Endothelial cell (in vitro differentiated cells): ENCODE data around the gene QSER1. TPM values are rescaled to one million over a fixed set of nuclear protein-coding genes. Genes with fewer than 3 reads are reported as not detected.
A peak's percentile ranks its signal among the peaks of the same experiment; 100 is the strongest.

ENCODE experiments used
- DNase-seq: peaks from one replicate; pipeline ENCODE4 v3.0.0; 2021; ENCODE audit warnings: low spot score
- H3K27ac Mint-ChIP-seq: one replicate; pipeline ENCODE4 v1.8.0; 2021; ENCODE audit warnings: mixed read lengths, inconsistent platforms; ENCODE audit not compliant: unreplicated experiment
- H3K27me3 Mint-ChIP-seq: one replicate; pipeline ENCODE4 v1.8.0; 2021; ENCODE audit warnings: mild to moderate bottlenecking, moderate library complexity, mixed read lengths, inconsistent platforms; ENCODE audit not compliant: unreplicated experiment
- H3K36me3 Mint-ChIP-seq: one replicate; pipeline ENCODE4 v1.8.0; 2021; ENCODE audit warnings: mild to moderate bottlenecking, low read depth, mixed read lengths, inconsistent platforms; ENCODE audit not compliant: unreplicated experiment
- H3K4me1 Mint-ChIP-seq: one replicate; pipeline ENCODE4 v1.8.0; 2021; ENCODE audit warnings: mild to moderate bottlenecking, mixed read lengths, inconsistent platforms; ENCODE audit not compliant: unreplicated experiment
- H3K4me3 Mint-ChIP-seq: one replicate; pipeline ENCODE4 v1.8.0; 2021; ENCODE audit warnings: mild to moderate bottlenecking, mixed read lengths, inconsistent platforms; ENCODE audit not compliant: unreplicated experiment
- H3K9me3 Mint-ChIP-seq: one replicate; pipeline ENCODE4 v1.8.0; 2021; ENCODE audit warnings: mixed read lengths, inconsistent platforms; ENCODE audit not compliant: unreplicated experiment
- total RNA-seq: library from RNA; stranded (reverse); fragmentation: NEBNext Ultra II Directional; extraction: Animal tissue kit (Norgen Biotek cat#: 25700); gene quantifications from one replicate; pipeline ENCODE4 v1.2.1, GENCODE V29; 2021; ENCODE audit not compliant: unreplicated experiment
- TF ChIP-seq, protein P1 (sequence below): fragments of 200-600 bp; sonication (generic); IDR thresholded peaks from one replicate; pipeline ENCODE4 v1.5.0; 2021; ENCODE audit warnings: antibody characterized with exemption; ENCODE audit not compliant: unreplicated experiment

QSER1 gene
- total RNA-seq, 1 donor from 2014 or later, result 57.4 TPM

DNA sequence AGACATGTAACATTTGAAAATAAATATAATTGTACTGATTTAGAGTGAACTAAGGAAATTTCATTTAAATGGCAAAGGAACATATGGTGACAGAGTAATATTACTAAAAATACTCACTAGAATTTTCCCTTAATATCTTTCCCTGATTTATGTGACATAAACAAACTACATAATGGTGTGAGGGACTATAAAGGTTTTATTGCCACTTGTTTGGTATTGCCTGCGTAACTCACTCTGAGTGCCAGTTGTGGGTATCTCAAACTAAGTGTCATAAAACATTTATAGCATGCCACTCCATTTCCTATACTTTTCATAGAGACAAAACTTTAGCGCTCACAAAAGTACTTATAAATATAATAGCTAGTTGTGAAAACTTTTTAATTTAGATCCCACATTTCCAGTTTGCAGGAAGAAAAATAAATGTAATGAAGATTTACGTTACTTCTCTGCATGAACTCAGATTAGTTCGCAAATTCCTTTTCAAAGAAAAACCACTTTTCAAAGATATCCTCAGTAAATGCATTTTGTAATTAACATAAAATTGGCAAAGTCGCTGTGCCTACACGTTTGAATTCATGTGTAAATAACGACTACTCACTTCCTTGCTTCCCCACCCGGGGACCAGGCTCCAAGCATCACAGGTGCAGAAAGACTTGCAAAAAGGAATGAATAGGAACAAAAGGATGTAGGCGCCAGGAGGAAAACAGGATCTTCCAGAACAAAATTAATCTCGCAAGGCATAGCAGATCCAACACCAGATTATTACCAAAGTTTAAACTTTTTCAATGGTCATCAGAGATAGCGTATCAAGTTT, 1.6 kb upstream of the QSER1 start:
- H3K27ac Mint-ChIP-seq, result peak overlapping the region; percentile 96
- peaks cover 2% of the 10 kb centered on the region for H3K27me3 Mint-ChIP-seq
- DNase-seq, result no peak
- peaks cover 25% of the 10 kb centered on the region for H3K4me1 Mint-ChIP-seq
- peaks cover 16% of the 10 kb centered on the region for H3K36me3 Mint-ChIP-seq
- no peaks in the 10 kb centered on the region for H3K9me3 Mint-ChIP-seq
- peak overlapping the region; percentile 97 for H3K4me3 Mint-ChIP-seq
- TF ChIP-seq, protein P1, sequence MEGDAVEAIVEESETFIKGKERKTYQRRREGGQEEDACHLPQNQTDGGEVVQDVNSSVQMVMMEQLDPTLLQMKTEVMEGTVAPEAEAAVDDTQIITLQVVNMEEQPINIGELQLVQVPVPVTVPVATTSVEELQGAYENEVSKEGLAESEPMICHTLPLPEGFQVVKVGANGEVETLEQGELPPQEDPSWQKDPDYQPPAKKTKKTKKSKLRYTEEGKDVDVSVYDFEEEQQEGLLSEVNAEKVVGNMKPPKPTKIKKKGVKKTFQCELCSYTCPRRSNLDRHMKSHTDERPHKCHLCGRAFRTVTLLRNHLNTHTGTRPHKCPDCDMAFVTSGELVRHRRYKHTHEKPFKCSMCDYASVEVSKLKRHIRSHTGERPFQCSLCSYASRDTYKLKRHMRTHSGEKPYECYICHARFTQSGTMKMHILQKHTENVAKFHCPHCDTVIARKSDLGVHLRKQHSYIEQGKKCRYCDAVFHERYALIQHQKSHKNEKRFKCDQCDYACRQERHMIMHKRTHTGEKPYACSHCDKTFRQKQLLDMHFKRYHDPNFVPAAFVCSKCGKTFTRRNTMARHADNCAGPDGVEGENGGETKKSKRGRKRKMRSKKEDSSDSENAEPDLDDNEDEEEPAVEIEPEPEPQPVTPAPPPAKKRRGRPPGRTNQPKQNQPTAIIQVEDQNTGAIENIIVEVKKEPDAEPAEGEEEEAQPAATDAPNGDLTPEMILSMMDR, result no peak

DNA sequence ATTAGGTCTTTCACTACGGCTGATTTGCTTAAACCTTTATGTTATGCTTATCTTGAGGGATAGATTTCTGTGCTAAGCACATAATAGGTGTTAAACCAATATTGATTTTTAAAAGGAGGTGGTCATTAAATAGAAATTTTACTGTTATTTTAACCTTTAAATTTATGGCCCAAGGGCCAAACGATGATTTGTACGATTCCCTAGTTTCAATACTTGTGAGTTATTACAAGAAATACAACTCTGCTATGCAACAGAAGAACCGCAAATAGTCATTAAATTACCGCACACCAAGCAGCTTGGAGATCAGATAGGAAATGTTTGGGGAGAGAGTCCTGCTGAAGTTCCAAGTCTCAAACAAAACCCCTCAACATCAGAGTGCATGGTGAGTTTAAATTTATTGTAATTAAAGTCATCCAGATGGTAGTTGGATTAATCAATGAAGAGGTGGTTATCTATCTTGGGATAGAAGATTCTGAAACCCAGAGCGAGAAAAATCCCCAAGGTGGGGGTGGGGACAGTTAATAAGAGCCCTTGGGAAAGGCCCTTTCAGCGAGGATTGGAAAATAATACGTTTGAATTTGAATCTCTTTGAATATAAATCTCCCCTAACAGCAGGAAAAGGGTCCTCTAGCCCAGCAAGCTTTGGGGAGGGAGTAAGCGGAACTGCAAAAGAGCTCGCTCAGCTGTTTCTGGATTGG, 805 bp upstream of the QSER1 start:
- Mint-ChIP-seq H3K4me1 (peaks cover 28% of the 10 kb centered on the region), H3K4me3 (peak overlapping the region; percentile 97), H3K9me3 (no peaks in the 10 kb centered on the region), H3K27ac (peak overlapping the region; percentile 96), H3K27me3 (peaks cover 2% of the 10 kb centered on the region), H3K36me3 (peaks cover 16% of the 10 kb centered on the region)
- TF ChIP-seq, protein P1, result no peak
- no peak for DNase-seq

GRCh38 chr11:32893093-32893342, 407 bp downstream of the QSER1 start:
- H3K4me3 Mint-ChIP-seq, result no peak overlapping the region
- H3K36me3 Mint-ChIP-seq, result peaks cover 16% of the 10 kb centered on the region
- H3K4me1 Mint-ChIP-seq, result peaks cover 39% of the 10 kb centered on the region
- TF ChIP-seq, protein P1, result no peak
- peaks cover 2% of the 10 kb centered on the region for H3K27me3 Mint-ChIP-seq
- H3K9me3 Mint-ChIP-seq, result no peaks in the 10 kb centered on the region
- H3K27ac Mint-ChIP-seq, result no peak overlapping the region
- no peak for DNase-seq

GRCh38 chr11:32893343-32894148, 935 bp downstream of the QSER1 start:
- TF ChIP-seq, protein P1, result peak; percentile 47
- Mint-ChIP-seq H3K4me3 (peak overlapping the region; percentile 94), H3K27me3 (peaks cover 2% of the 10 kb centered on the region), H3K27ac (peak overlapping the region; percentile 100), H3K9me3 (no peaks in the 10 kb centered on the region), H3K4me1 (peaks cover 39% of the 10 kb centered on the region), H3K36me3 (peaks cover 16% of the 10 kb centered on the region)
- DNase-seq, result peak; percentile 82
